DOHH2 (cell line): ENCODE measurements around the gene AFAP1.

Experiments used
- H3F3A ChIP-seq: fragments of 200-600 bp; sonication (generic), shearing (Covaris generic); 2 replicates; pipeline ENCODE4 v1.6.0; 2016; ENCODE audit warnings: antibody characterized with exemption, mild to moderate bottlenecking; ENCODE audit not compliant: control insufficient read depth, insufficient read depth
- H3K27ac ChIP-seq: fragments of 200-600 bp; sonication (generic); 2 replicates; pipeline ENCODE4 v1.5.1; 2014; ENCODE audit warnings: low read depth, mild to moderate bottlenecking, low read length, moderate library complexity
- H3K27me3 ChIP-seq: fragments of 200-600 bp; sonication (generic); 2 replicates; pipeline ENCODE4 v1.6.1; 2014; ENCODE audit warnings: mild to moderate bottlenecking, low read length, mixed read lengths; ENCODE audit not compliant: control insufficient read depth
- H3K36me3 ChIP-seq: fragments of 200-600 bp; sonication (generic); 2 replicates; pipeline ENCODE4 v1.6.1; 2014; ENCODE audit warnings: mild to moderate bottlenecking, low read length, moderate library complexity, mixed read lengths; ENCODE audit not compliant: control insufficient read depth
- H3K4me1 ChIP-seq: fragments of 200-600 bp; sonication (generic); 2 replicates; pipeline ENCODE4 v1.6.1; 2014; ENCODE audit warnings: mild to moderate bottlenecking, low read length, mixed read lengths; ENCODE audit not compliant: control insufficient read depth
- H3K4me2 ChIP-seq: fragments of 200-600 bp; sonication (generic); 2 replicates; pipeline ENCODE4 v1.6.0; 2014; ENCODE audit warnings: mild to moderate bottlenecking, low read length, moderate library complexity
- H3K4me3 ChIP-seq: fragments of 200-600 bp; sonication (generic); 2 replicates; pipeline ENCODE4 v1.5.1; 2014; ENCODE audit warnings: mild to moderate bottlenecking, low read length, mixed read lengths
- H3K79me2 ChIP-seq: fragments of 200-600 bp; sonication (generic); 2 replicates; pipeline ENCODE4 v1.6.1; 2014; ENCODE audit warnings: mild to moderate bottlenecking, low read length, mixed read lengths; ENCODE audit not compliant: control insufficient read depth
- H3K9me2 ChIP-seq: fragments of 200-600 bp; sonication (generic); replicated peaks from 2 replicates; pipeline ENCODE4 v1.6.1; 2014; ENCODE audit warnings: mild to moderate bottlenecking, low read length, mixed read lengths; ENCODE audit not compliant: control insufficient read depth
- H3K9me3 ChIP-seq: fragments of 200-600 bp; sonication (generic); 2 replicates; pipeline ENCODE4 v1.6.1; 2014; ENCODE audit warnings: antibody characterized with exemption, low read length, mixed read lengths; ENCODE audit not compliant: control insufficient read depth, insufficient read depth
- H4K20me1 ChIP-seq: fragments of 200-600 bp; sonication (generic); 2 replicates; pipeline ENCODE4 v1.6.0; 2014; ENCODE audit warnings: low read depth, mild to moderate bottlenecking, antibody characterized with exemption, low read length, moderate library complexity; ENCODE audit not compliant: control insufficient read depth, insufficient read depth
- EZH2phosphoT487 ChIP-seq: fragments of 200-600 bp; sonication (generic); IDR thresholded peaks from 2 replicates; pipeline ENCODE4 v1.6.1; 2017; ENCODE audit warnings: borderline replicate concordance, mild to moderate bottlenecking, antibody characterized with exemption, low read length, moderate library complexity, mixed read lengths
- TF ChIP-seq, protein P1 (sequence below): fragments of 200-600 bp; sonication (generic); IDR thresholded peaks from one replicate; pipeline ENCODE4 v1.5.1; 2014; ENCODE audit warnings: antibody characterized with exemption, mild to moderate bottlenecking, low read depth, low read length; ENCODE audit not compliant: poor library complexity, severe bottlenecking

Gene AFAP1

DNA sequence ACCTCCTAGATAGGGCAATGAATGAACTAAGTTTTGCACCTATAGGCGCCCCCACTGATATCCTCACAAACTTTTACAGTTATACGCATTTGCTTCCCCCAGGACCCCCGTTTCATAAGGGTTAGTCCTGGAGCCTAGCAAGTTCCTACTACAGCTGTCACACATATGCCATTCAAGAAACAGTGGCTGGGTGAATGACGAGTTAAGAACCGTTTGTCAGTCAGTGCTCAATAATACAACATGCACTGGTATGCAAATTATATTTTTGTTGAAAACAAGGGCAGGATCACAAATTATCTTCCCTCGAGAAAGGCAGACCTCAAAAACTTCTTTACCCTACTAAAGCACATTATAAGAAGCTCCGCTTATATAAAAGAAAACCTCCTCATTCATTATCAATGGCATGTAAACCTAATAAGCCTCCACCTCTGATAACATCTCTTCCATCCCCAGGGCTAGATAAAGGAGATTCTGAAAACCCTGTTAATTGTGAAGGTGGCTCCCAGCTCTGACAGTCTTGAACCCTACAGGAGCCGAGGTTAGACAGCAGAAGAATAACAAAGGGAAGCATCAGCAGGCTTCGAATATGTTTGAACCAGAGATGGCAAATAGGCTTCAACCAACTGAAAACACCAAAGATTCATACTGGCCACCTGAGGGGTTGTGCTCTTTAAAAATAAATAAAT, 40.3 kb downstream of the AFAP1 start:
- Histone ChIP-seq H3F3A (no peaks in the 10 kb centered on the region), H4K20me1 (no peaks in the 10 kb centered on the region), H3K27ac (no peak overlapping the region), H3K4me3 (no peak overlapping the region), H3K4me1 (no peaks in the 10 kb centered on the region), H3K27me3 (peaks cover 10% of the 10 kb centered on the region; the same call in 1 of the 2 replicates), H3K79me2 (no peaks in the 10 kb centered on the region), H3K4me2 (no peak overlapping the region), H3K36me3 (no peaks in the 10 kb centered on the region), H3K9me3 (no peaks in the 10 kb centered on the region), H3K9me2 (no peaks in the 10 kb centered on the region)
- TF ChIP-seq, protein P1, sequence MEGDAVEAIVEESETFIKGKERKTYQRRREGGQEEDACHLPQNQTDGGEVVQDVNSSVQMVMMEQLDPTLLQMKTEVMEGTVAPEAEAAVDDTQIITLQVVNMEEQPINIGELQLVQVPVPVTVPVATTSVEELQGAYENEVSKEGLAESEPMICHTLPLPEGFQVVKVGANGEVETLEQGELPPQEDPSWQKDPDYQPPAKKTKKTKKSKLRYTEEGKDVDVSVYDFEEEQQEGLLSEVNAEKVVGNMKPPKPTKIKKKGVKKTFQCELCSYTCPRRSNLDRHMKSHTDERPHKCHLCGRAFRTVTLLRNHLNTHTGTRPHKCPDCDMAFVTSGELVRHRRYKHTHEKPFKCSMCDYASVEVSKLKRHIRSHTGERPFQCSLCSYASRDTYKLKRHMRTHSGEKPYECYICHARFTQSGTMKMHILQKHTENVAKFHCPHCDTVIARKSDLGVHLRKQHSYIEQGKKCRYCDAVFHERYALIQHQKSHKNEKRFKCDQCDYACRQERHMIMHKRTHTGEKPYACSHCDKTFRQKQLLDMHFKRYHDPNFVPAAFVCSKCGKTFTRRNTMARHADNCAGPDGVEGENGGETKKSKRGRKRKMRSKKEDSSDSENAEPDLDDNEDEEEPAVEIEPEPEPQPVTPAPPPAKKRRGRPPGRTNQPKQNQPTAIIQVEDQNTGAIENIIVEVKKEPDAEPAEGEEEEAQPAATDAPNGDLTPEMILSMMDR, result no peak
- TF ChIP-seq EZH2phosphoT487, result no peak

DNA sequence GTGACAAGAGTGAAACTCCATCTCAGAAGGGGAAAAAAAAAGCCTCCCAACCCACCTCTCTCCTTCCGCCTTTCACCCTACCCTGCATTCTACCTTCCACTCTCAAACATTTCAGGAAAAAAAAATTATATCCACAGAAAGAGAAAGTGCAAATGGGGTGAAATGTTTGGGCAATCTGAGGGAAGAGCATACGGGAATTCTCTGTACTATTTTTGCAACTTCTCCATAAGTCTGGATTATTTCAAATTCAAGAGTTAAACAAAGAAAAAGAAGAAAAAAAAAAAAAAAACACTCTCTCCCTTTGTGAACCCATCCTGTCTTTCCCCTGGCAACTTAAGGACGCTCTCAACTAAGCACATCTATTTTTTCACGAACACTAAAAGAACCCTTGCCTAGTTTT, 41.3 kb downstream of the AFAP1 start:
- Histone ChIP-seq H3K9me2 (no peaks in the 10 kb centered on the region), H3K36me3 (no peaks in the 10 kb centered on the region), H3K27me3 (0 out of 2 replicates have a peak, but pooled peaks cover 8% of the 10 kb centered on the region), H3K4me1 (no peaks in the 10 kb centered on the region), H3K27ac (no peak overlapping the region), H3K4me2 (no peak overlapping the region), H3F3A (no peaks in the 10 kb centered on the region), H4K20me1 (no peaks in the 10 kb centered on the region), H3K9me3 (no peaks in the 10 kb centered on the region), H3K79me2 (no peaks in the 10 kb centered on the region), H3K4me3 (no peak overlapping the region)
- TF ChIP-seq, protein P1, result no peak
- no peak for TF ChIP-seq EZH2phosphoT487

DNA sequence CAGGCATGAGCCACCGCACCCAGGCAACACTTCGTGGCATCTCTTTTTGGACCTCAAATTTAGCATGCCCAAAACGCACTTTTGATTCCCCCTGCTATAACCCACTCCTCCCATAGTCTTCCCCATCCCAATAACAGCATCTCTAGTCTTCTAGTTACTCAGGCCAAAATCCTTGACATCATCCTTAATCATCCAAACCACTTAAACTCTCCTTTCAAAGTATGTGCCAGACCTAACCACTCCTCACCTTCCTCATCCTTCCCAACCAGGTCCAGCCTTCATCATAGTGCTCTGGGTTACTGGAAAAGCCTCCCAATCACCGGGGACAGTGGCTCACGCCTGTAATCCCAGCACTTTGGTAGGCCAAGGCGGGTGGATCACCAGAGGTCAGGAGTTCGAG, 41.9 kb downstream of the AFAP1 start:
- H3K4me3 ChIP-seq, result no peak overlapping the region
- H3K9me2 ChIP-seq, result no peaks in the 10 kb centered on the region
- no peaks in the 10 kb centered on the region for H3F3A ChIP-seq
- no peak for TF ChIP-seq EZH2phosphoT487
- TF ChIP-seq, protein P1, result no peak
- no peaks in the 10 kb centered on the region for H3K36me3 ChIP-seq
- 0 out of 2 replicates have a peak, but pooled peaks cover 6% of the 10 kb centered on the region for H3K27me3 ChIP-seq
- H3K4me1 ChIP-seq, result no peaks in the 10 kb centered on the region
- H3K79me2 ChIP-seq, result no peaks in the 10 kb centered on the region
- no peaks in the 10 kb centered on the region for H3K9me3 ChIP-seq
- H3K4me2 ChIP-seq, result no peak overlapping the region
- H4K20me1 ChIP-seq, result no peaks in the 10 kb centered on the region
- no peak overlapping the region for H3K27ac ChIP-seq
